ENCODE measurements around the gene CLPTM1L.
"Not testable (repeated sequence)": the region's sequence is repeated elsewhere in the genome, so short reads cannot be mapped to it uniquely, and the experiment has no call there.

CLPTM1L gene

DNA sequence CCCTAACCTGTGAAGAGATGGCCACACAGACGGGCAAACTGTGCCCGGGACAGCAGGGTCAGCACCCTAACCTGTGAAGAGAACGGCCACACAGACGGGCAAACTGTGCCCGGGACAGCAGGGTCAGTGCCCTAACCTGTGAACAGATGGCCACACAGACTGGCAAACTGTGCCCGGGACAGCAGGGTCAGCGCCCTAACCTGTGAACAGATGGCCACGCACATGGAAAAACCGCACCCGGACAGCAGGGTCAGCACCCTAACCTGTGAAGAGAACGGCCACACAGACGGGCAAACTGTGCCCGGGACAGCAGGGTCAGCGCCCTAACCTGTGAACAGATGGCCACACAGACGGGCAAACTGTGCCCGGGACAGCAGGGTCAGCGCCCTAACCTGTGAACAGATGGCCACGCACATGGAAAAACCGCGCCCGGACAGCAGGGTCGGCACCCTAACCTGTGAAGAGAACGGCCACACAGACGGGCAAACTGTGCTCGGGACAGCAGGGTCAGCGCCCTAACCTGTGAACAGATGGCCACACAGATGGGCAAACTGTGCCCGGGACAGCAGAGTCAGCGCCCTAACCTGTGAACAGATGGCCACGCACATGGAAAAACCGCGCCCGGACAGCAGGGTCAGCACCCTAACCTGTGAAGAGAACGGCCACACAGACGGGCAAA, 5.6 kb downstream of the CLPTM1L start:
- not testable (repeated sequence) for DNase-seq (ENCODE audit: low read depth, low spot score)

DNA sequence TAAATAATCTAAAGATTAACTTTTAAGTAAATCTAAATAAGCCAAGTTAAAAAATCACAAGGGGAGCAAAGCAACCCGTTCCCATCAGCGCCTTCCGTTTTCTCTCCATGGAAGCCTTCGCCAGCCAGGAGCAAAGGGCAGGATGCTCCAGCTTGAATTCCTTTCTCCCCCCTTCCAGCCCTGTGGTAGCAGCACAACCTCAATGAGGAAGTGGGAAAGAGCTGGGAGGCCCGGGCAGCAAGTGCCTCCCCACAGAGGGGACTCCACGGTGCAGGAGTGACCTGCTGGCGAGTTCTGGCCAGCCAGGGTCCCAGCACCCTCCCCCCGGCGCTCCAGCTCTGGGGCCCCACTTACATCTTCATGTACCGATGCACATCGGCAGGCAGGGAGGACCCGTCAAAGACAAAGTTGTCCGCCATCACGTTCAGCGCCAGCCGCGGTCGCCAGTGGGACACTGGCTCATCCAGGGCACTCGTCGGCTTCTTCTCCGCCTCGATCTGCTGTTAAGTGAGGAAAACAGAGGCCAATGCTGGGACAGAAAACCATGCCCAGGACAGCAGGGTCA, 6.3 kb downstream of the CLPTM1L start:
- no peak for DNase-seq (ENCODE audit: low read depth, low spot score)

DNA sequence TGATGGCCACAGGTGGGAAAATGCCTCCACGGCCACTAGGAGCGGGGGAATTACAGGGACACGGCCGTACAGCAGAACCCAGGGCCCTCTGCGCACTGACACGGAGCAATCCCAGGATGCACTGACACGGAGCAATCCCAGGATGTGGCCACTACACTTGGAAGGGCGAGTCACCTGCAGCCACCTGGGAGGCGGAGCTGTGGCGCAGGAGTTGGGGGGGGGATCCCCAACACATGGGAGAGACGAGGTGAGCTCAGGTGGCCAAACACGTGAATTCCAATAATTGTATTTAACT, 6.8 kb downstream of the CLPTM1L start:
- DNase-seq (ENCODE audit: low read depth, low spot score): no peak

DNA sequence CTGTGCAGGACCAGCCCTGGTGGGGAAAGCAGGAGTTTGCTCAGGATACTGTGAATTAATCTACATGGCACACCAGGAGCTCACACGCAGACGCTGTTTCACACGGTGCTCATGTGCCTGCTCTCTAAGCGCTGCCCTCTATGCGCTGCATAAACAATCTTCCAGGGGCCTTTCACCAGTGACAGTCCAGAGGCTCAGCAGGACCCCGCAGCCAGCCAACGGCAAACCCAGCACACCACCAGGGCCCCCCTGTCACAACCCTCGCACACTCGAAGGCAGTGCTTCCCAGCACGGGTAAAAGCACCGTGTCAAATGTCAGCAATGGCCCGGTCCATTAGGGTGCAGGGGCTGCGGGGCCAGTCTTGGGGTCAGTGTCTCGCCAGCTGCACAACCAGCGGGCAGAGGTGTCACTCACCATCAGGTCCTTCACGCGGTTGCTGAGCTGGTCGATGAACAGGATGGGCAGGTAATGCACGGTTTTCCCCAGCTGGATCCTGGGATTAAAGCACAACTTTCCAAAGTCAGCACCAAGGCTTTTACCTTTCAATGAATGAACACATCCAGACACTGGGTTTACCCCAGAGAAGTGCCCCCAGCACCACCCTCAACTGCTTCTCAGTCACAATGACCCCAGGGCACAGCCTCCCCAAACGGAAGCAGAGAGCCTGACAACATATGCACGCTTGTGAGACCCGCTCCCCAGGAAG, 7.3 kb downstream of the CLPTM1L start:
- DNase-seq (ENCODE audit: low read depth, low spot score): no peak

DNA sequence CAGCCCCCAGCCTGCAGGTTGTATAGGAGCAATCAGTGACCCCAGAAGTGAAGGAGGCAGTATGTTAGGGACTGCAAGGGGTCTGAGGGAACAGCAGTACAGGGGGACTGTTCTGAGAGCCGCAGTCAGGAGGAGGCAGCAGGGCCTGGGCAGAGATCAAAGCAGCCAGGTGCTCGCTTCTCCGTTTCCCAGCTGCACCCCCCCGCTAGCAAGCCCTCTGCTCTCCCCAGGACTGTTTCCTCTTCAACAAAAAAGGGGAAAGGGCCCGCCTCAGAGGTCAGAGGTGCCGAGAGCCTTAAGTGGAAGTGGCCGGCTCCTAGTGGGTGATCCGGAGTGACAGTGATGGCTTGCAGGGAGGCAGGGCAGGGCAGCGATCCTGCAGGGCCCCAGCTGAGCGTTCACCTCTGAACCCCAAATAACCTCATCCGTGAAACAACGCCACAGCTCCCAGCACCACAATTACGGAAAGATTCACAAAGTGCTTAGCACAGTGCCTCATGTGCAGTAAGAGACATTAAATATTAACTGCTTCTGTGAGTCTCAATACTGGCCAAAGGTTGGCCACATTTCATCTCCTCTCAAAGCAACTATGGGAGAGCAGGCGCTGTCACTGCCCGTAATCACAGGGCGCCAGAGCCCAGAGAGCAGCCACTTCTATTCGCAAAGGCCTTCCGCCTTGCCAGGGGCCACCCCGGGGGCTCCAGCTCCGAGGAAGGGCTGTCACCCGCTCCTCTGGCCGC, 8.0 kb downstream of the CLPTM1L start:
- DNase-seq (ENCODE audit: low read depth, low spot score): no peak

DNA sequence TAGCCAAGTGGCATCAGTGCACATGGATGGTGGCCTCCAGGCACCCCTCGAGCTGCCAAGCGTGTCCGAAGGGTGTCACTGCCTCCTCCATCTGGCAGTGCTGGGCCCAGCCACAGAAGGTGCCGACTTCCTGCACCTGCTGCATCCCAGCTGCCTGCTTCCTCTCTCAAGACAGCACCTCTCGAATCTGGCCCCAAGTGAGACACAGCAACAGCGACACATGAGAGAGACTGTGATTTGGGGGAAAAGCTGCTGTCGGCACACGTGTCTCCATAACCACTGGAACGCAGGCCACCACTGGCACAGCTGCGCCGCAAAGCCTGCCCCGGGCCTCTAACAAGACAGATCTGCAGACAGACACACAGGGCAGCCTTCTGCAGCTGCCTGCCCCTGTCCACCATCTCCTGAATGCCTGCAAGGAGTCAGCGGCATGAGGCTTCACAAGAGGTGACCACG, 8.8 kb downstream of the CLPTM1L start:
- no peak for DNase-seq (ENCODE audit: low read depth, low spot score)

DNA sequence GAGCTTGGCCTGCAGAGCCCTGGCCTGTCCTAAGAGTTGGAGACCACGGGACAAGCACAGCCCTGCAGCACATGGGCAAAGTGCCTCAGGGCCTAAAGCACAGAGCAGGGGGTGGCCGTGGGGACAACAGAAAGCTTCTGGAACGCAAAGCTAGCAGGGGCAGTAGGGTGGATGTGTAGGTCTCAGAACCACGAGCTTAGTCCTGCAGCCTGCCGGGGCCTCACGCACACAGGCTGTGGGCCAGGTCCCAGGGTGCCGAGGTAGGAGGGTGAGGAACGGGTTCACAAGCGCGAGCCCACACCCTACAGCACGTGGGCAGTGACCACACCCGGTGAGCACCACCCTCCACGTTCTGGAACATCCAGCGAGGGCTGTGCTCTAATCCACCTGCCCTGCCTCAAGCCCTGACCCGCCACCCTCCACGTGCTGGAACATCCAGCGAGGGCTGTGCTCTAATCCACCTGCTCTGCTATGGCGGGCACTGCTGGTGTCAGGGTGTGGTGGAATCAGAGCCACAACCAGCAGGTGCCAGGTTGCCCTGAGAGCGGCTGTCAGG, 9.3 kb downstream of the CLPTM1L start:
- DNase-seq (ENCODE audit: low read depth, low spot score): no peak

DNA sequence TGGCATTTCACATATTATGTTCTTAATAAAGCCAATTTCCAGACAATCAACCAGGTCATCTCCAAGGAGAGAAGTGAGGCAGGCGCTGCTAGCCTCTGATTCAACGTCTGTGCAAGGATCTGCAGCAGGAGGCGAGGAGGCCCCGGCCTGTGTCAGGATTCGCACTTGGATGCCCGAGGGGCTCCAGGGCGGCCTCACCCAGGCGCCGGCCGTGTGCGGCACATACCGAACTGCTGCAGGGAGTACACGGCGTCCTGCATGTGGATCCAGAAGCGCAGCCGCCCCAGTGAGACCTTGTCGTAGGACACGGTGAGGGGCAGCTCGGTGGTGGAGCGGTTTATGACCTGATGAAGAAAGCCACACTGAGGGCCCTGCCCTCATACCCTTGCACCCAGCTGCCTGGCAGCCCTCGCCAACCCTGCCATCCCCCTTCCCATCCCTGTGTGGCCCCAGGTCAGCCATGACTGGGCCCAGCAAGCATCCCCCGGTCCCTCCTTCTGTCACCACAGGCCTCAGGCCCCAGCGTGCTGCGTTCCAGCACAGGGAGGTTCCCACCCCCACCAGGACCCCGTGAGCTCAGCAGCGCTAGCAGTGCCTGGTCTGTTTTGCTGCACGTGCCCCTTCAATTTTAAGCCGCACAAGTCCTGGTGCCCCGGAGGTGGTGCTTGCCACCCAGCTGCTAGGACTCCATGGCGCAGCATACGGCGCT, 9.9 kb downstream of the CLPTM1L start:
- DNase-seq (ENCODE audit: low read depth, low spot score): no peak

DNA sequence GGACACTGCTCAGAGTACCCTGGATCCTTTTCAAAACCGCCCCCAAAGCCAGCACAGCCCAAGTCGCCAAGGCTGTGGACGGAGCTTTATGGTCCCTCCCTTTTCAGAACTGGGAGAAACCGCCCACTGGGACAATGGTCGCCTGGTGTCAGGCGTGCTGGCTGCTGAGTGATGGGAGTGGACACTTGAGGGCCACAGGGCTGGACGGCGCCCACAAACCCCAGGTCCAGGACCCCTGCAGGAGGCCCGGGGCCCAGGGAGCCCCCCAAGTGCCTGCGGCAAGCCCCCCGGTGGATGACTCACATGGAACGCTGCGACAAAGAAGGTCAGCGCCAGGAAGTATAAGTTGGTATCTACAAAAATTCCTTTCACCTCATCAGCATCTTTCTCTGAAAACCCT, 10.9 kb downstream of the CLPTM1L start:
- no peak for DNase-seq (ENCODE audit: low read depth, low spot score)

DNA sequence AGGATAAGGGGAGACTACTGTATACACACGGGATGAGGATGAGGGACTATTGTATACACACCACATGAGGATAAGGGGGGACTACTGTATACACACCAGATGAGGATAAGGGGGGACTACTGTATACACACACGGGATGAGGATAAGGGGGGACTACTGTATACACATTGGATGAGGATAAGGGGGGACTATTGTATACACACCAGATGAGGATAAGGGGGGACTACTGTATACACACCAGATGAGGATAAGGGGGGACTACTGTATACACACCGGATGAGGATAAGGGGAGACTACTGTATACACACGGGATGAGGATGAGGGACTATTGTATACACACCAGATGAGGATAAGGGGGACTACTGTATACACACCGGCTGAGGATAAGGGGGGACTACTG, 11.6 kb downstream of the CLPTM1L start:
- DNase-seq (ENCODE audit: low read depth, low spot score): not testable (repeated sequence)

DNA sequence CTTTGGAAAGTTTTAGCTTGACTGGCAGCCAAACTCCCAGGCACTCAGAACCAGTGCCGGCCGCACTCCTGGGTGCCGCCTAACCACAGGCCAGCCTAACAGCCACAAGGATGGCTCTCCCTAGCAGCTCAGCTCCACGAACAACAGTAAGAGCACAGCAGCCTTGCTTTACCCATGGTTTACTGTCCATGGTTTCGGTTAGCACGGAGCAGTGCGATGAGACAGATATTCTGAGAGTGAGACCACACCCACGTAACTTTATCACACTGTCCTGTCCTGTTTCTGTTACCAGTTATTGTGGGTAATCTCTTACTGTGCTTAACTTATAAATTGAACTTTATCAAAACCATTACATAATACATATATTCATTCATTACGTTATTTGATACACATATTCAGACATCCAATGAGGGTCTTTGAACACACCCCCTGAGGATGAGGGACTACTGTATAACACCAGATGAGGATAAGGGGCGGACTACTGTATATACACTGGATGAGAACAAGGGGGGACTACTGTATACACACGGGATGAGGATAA, 12.4 kb downstream of the CLPTM1L start:
- no peak for DNase-seq (ENCODE audit: low read depth, low spot score)

DNA sequence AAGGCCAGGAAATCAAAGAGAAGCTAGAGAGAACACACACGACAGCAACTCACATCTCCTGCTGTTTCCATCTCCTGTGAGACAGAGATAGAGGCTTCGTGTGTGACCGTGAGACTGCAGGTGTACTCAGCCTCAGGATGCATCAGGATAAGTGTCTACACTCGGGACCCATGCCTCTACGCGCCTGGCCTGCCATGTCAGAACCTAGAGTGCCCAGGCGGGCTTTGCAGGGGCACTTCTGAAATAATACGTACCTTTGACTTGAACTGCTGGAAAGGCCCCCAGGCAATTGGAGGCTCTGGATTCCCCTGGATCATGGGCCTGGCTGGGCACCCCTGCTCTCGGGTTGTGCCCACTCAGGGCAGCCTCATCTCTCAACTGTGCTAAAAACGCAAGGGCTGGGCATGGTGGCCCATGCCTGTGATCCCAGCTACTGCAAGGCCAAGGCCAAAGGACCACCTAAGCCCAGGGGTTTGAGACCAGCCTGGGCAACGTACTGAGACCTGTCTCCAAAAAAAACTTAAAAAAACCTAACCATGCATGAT, 13.0 kb downstream of the CLPTM1L start:
- DNase-seq (ENCODE audit: low read depth, low spot score): no peak

DNA sequence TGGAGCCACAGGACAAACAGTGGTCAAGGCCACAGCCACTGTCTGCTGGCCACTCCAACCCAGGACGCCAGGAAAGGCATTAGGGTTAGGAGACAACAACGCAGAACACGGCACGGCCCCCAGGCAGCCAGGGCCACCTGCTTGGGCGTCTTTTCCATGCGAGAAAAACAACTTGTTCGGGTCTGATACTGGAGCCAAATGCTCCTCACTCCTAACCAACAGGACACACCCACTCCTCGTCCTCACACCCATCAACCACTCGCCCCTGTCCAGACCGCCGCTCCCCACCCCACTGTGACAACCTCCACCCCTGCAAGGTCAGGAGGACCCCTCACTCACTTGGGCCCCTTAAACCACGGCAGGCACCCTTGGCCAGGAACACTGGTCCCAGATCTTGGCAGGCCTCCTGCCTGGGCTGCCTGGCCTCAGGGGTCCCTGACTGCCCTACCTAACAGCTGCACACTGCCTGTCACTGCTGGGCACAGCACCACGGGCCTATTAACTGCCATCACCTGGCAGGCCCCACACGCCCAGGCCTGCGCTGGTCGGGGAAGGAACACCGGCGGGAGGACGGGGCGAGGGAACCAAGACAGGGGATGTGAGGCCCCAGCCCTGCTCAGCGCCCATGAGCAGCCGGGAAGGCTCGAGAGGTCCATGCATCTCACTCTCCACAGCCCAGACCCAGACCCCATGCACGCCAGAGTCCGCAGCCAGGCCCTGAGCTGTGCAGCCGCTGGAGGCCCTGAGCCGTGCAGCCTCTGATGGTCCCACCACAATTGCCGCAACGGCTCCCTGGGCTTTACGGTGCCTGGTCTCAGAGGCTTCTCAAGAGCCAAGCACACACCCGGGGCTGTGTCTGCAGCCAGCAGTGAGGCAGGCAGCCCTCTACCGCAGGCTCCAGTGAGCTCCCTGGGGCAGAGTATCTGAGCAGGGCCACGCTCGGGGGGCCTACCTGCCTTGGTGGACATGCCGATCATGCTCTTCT, 13.8 kb downstream of the CLPTM1L start:
- no peak for DNase-seq (ENCODE audit: low read depth, low spot score)

DNA sequence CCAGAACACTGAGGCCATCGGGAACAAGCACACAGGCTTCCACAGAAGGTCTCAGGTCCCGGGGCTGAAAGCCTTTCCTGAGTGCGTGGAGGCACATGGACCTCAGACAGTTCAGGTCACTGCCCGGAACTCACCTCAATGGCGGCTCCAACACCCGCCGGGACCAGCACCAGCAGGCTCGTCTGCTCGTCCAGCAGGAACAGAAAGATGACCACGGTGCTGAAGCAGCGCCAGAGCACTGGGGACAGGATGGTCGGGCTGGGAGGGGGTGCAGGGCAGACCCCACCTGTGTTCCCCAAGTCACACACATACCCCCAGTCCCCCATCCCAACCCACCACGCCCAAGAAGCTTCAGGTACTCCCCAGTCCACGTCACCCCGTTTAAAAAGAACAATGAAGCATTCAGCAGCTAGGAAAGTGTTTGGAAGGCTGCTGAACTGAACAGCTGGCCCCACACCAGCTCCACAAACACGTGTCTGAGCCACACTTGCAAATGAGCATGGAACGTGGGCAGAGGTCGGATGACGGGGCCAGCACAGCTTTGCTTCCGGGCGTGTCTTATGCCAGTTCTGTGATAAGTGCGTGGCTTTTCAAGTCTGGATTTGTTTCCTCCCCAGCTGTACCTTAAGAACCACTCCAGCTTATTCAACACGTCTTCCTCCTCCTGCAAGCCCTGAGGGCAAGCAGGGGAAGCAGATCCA, 14.6 kb downstream of the CLPTM1L start:
- DNase-seq (ENCODE audit: low read depth, low spot score): no peak

DNA sequence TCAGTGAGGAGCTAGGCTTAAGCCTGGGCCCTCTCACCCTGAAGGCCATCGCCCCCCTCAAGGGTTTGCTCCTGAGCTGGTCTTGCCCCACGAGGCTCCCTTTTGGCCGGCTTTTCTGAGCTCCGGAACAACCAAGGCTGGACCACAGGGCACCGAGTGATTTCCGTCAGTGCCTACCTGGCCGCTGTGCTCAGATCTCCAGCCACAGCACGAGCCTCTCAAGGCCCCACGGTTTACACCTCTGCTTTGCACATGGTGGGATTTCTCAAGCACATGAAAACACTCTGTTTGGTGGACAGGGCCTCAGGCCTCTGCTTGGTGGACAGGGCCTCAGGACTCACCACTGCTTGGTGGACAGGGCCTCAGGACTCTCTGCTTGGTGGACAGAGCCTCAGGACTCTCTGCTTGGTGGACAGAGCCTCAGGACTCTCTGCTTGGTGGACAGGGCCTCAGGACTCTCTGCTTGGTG, 15.8 kb downstream of the CLPTM1L start:
- no peak for DNase-seq (ENCODE audit: low read depth, low spot score)

DNA sequence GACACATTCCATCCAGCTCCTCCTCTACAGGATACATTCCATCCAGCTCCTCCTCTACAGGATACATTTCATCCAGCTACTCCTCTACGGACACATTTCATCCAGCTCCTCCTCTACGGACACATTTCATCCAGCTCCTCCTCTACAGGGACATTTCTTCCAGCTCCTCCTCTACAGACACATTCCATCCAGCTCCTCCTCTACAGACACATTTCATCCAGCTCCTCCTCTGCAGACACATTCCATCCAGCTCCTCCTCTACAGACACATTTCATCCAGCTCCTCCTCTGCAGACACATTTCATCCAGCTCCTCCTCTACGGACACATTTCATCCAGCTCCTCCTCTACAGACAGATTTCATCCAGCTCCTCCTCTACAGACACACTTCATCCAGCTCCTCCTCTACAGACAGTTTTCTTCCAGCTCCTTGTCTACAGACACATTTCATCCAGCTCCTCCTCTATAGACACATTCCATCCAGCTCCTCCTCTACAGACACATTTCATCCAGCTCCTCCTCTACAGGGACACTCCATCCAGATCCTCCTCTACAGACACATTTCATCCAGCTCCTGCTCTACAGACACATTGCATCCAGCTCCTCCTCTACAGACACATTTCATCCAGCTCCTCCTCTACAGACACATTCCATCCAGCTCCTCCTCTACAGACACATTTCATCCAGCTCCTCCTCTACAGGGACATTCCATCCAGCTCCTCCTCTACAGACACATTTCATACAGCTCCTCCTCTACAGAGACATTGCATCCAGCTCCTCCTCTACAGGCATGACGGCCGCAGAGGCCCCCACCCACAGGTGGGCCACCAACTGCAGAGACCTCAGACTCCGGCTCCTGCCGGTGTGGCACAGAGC, 16.4 kb downstream of the CLPTM1L start:
- DNase-seq (ENCODE audit: low read depth, low spot score): not testable (repeated sequence)

DNA sequence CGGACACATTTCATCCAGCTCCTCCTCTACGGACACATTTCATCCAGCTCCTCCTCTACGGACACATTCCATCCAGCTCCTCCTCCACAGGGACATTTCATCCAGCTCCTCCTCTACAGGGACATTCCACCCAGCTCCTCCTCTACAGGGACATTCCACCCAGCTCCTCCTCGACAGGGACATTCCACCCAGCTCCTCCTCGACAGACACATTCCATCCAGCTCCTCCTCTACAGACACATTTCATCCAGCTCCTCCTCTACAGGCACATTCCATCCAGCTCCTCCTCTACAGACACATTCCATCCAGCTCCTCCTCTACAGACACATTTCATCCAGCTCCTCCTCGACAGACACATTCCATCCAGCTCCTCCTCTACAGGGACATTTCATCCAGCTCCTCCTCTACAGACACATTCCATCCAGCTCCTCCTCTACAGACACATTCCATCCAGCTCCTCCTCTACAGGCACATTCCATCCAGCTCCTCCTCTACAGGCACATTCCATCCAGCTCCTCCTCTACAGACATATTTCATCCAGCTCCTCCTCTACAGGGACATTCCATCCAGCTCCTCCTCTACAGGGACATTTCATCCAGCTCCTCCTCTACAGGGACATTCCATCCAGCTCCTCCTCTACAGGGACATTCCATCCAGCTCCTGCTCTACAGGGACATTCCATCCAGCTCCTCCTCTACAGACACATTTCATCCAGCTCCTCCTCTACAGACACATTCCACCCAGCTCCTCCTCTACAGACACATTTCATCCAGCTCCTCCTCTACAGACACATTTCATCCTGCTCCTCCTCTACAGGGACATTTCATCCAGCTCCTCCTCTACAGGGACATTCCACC, 17.8 kb downstream of the CLPTM1L start:
- not testable (repeated sequence) for DNase-seq (ENCODE audit: low read depth, low spot score)
